ENCODE data around the gene ZNF593. TPM values are rescaled to one million over a fixed set of nuclear protein-coding genes. Genes with fewer than 3 reads are reported as not detected.

ZNF593 gene
- total RNA-seq, 3 donors from 2014 or later (not counting 1 experiment from before 2014, with no cell fraction given): 8.6 to 17.8 (median 15.6) TPM

DNA sequence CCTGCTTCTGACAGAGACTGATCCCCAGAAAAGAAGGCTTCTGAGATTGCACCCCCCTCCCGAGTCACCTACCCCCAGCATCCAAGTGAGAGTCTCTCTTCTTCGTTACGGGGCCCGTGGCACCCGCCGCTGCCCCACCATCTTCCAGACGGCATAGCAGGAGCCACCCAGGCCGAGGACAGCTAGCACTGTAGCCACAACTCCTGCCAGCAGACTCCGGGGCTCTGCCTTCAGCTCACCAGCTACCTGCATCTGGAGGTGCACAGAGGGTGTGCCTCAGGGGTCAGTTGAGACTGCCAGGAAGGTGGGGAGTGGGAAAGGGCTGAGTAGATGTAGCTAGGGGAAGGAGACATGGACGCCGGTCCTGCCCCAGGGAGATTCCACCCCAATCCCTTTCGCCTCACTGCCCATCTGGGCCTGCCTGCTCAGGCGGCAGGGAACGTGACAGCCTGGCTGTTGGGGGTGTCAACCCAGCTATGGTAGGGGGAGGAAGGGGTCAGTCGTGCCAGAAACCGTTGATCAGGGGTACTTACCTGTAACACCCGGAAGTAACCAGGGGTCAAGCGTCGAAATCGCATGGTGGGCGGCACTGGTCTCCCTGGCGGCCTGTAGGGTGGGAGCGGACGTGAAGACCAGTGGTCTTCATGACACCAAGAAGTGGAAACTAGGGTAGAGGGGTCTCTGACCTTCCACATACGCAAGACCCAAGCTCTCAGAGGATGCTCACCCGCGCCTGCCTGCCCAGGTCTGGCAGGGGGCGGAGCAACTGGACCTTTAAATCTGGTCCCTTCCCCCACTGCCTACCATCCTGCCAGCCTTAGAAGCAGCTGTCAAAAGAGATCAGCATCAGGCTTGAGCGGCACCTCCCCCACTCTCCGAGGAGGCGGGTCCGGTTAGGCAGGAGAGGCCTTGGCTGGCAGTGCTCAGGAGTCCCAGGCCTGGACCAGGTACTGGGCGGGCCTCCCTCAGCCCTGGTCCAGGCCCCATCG, 1.7 kb downstream of the ZNF593 start, which contains the start of gene ZNF593OS:
ZNF593OS (minus strand) TSS at position 749 of the 989 bp plus-strand sequence; CDS start at position 578, 171 bp downstream.
- Mint-ChIP-seq H3K27me3 (ENCODE audit: low read depth in 2 of 2) (peaks cover 0 to 6% of the 10 kb centered on the region in 2 donors), H3K27ac (peak within 1 kb of the TSS; percentile 66 to 92), H3K36me3 (no peaks in the 10 kb centered on the region), H3K9me3 (no peaks in the 10 kb centered on the region), H3K4me3 (peak within 1 kb of the TSS; percentile 84), H3K4me1 (peaks cover 0 to 20% of the 10 kb centered on the region in 2 donors)
- no peak for DNase-seq
- Histone ChIP-seq H3K4me3 (ENCODE audit: low read length) (no peak within 1 kb of the TSS), H3K36me3 (ENCODE audit: control insufficient read depth, insufficient read depth, low read length) (no peaks in the 10 kb centered on the region), H3K9me3 (ENCODE audit: control insufficient read depth, insufficient read depth, low read length) (no peaks in the 10 kb centered on the region), H3K27me3 (ENCODE audit: control insufficient read depth, insufficient read depth, low read length) (no peaks in the 10 kb centered on the region), H3K27ac (ENCODE audit: low read length) (no peak within 1 kb of the TSS), H3K4me1 (ENCODE audit: control insufficient read depth, insufficient read depth, low read length) (peaks cover 18% of the 10 kb centered on the region)
- intact Hi-C loops (cut with micrococcal nuclease): no loop called here
- TF ChIP-seq, protein P1, sequence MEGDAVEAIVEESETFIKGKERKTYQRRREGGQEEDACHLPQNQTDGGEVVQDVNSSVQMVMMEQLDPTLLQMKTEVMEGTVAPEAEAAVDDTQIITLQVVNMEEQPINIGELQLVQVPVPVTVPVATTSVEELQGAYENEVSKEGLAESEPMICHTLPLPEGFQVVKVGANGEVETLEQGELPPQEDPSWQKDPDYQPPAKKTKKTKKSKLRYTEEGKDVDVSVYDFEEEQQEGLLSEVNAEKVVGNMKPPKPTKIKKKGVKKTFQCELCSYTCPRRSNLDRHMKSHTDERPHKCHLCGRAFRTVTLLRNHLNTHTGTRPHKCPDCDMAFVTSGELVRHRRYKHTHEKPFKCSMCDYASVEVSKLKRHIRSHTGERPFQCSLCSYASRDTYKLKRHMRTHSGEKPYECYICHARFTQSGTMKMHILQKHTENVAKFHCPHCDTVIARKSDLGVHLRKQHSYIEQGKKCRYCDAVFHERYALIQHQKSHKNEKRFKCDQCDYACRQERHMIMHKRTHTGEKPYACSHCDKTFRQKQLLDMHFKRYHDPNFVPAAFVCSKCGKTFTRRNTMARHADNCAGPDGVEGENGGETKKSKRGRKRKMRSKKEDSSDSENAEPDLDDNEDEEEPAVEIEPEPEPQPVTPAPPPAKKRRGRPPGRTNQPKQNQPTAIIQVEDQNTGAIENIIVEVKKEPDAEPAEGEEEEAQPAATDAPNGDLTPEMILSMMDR (IDR thresholded peaks at IDR 0.05): no peak
- no peak for ATAC-seq
- WGBS (ENCODE audit: insufficient coverage): 96% methylated on average over 34 of the region's 34 CpGs

- no peak overlapping the region for H3K27ac Mint-ChIP-seq
Measured at GRCh38 chr1:26175346-26175745, 5.6 kb downstream of the ZNF593 start.

DNA sequence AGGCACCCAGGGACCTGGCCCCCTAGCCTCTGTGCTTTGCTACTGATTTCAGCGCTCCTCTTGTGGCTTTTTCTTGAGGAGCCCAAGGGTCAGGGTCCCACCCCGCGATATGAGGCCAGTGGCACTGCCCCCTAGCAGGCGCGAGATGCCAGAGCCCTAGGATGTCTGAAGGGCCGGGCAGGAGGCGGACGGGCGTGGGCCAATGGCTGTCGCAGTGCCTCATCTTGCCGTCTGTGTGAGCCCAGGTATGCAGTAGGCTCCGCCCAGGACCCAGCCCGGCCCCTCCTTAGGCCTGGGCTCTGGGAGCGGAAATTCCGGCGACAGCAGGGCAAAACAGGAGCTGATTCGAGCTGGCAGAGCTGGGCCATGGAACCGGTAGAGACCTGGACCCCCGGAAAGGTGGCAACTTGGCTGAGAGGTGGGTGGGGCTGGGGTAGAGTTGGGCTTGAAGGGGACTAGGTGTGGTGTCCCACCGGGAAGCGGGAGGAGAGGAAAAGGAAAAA, 7.5 kb downstream of the ZNF593 start, which contains the start of gene CNKSR1:
CNKSR1 (plus strand) TSS at position 310 of the 503 bp plus-strand sequence; CDS start at position 367, 57 bp downstream.
- H3K27me3 Mint-ChIP-seq (ENCODE audit: low read depth in 2 of 2): no peaks in the 10 kb centered on the region
- H3K4me1 Mint-ChIP-seq: no peaks in the 10 kb centered on the region
- no peak within 1 kb of the TSS for H3K4me3 Mint-ChIP-seq
- WGBS (ENCODE audit: insufficient coverage): 62% methylated on average over 21 of the region's 21 CpGs
- H3K27me3 ChIP-seq (ENCODE audit: control insufficient read depth, insufficient read depth, low read length): no peaks in the 10 kb centered on the region
- H3K9me3 Mint-ChIP-seq: no peaks in the 10 kb centered on the region
- no peak within 1 kb of the TSS for H3K27ac ChIP-seq (ENCODE audit: low read length)
- intact Hi-C loops (cut with micrococcal nuclease): no loop called here
- no peak within 1 kb of the TSS for H3K27ac Mint-ChIP-seq
- no peaks in the 10 kb centered on the region for H3K4me1 ChIP-seq (ENCODE audit: control insufficient read depth, insufficient read depth, low read length)
- H3K36me3 ChIP-seq (ENCODE audit: control insufficient read depth, insufficient read depth, low read length): no peaks in the 10 kb centered on the region
- no peaks in the 10 kb centered on the region for H3K36me3 Mint-ChIP-seq
- ATAC-seq (no peak), DNase-seq (no peak)
- H3K9me3 ChIP-seq (ENCODE audit: control insufficient read depth, insufficient read depth, low read length): no peaks in the 10 kb centered on the region
- TF ChIP-seq, protein P1 (IDR thresholded peaks at IDR 0.05): no peak
- no peak within 1 kb of the TSS for H3K4me3 ChIP-seq (ENCODE audit: low read length)

More at GRCh38 chr1:26175346-26175745, 5.6 kb downstream of the ZNF593 start:
- Mint-ChIP-seq H3K9me3 (no peaks in the 10 kb centered on the region), H3K4me3 (no peak overlapping the region), H3K4me1 (peaks cover 0 to 8% of the 10 kb centered on the region in 2 donors), H3K27me3 (ENCODE audit: low read depth in 2 of 2) (no peaks in the 10 kb centered on the region), H3K36me3 (no peaks in the 10 kb centered on the region)
- Histone ChIP-seq H3K4me1 (ENCODE audit: control insufficient read depth, insufficient read depth, low read length) (peaks cover 9% of the 10 kb centered on the region), H3K36me3 (ENCODE audit: control insufficient read depth, insufficient read depth, low read length) (no peaks in the 10 kb centered on the region), H3K27ac (ENCODE audit: low read length) (no peak overlapping the region), H3K27me3 (ENCODE audit: control insufficient read depth, insufficient read depth, low read length) (no peaks in the 10 kb centered on the region), H3K4me3 (ENCODE audit: low read length) (no peak overlapping the region), H3K9me3 (ENCODE audit: control insufficient read depth, insufficient read depth, low read length) (no peaks in the 10 kb centered on the region)
- TF ChIP-seq, protein P1 (IDR thresholded peaks at IDR 0.05): no peak
- no peak for ATAC-seq
- no peak for DNase-seq
- intact Hi-C loops (cut with micrococcal nuclease): no loop called here
- WGBS (ENCODE audit: insufficient coverage): 89% methylated on average over 3 of the region's 8 CpGs

Measured in natural killer cell (primary cell).